Heart left ventricle (tissue), 16 donors: ENCODE results near the gene KLHL1. TPM values are rescaled to one million over a fixed set of nuclear protein-coding genes. Genes with fewer than 3 reads are reported as not detected.

Experiments used
- ATAC-seq, 4 donors: fragments of 200-7000 bp; cut with Tn5 transposase; one replicate each; pipeline ENCODE4 v1.9.1; 2020 to 2022; ENCODE audit warnings: moderate library complexity in 4 of 4, mild to moderate bottlenecking in 3 of 4, moderate number of reproducible peaks in 1 of 4
- DNase-seq, 5 donors: peaks; one replicate each; pipeline ENCODE4 v3.0.0-alpha.2; 2020
- H3K27ac ChIP-seq, 12 donors: fragments of 200-600 bp; sonication (generic) in 4 of 12; one replicate each; pipeline versions ENCODE4 v1.5.0 to v1.8.0; 2016 to 2022; ENCODE audit warnings: mild to moderate bottlenecking in 2 of 12
- H3K27me3 ChIP-seq, 9 donors: fragments of 200-600 bp; sonication (generic) in 2 of 9; one replicate each; pipeline versions ENCODE4 v1.5.1 to v1.8.0; 2016 to 2022; ENCODE audit warnings: mild to moderate bottlenecking in 3 of 9
- H3K36me3 ChIP-seq, 9 donors: fragments of 200-600 bp; sonication (generic) in 2 of 9; one replicate each; pipeline versions ENCODE4 v1.5.0 to v1.8.0; 2018 to 2022; ENCODE audit warnings: mild to moderate bottlenecking in 2 of 9
- H3K4me1 ChIP-seq, 12 donors: fragments of 200-600 bp; sonication (generic) in 4 of 12; one replicate each; pipeline versions ENCODE4 v1.5.0 to v1.8.0; 2016 to 2022; ENCODE audit warnings: mild to moderate bottlenecking in 3 of 12
- H3K4me3 ChIP-seq, 12 donors: fragments of 200-600 bp; sonication (generic) in 4 of 12; one replicate each; pipeline versions ENCODE4 v1.5.0 to v1.8.0; 2017 to 2022; ENCODE audit warnings: mild to moderate bottlenecking in 9 of 12, moderate library complexity in 4 of 12
- H3K9me3 ChIP-seq, 12 donors: fragments of 200-600 bp; sonication (generic) in 4 of 12; one replicate each; pipeline versions ENCODE4 v1.5.0 to v1.8.0; 2016 to 2022; ENCODE audit warnings: mild to moderate bottlenecking in 1 of 12
- POLR2A ChIP-seq, 2 donors: fragments of 450-650 bp; IDR thresholded peaks; one replicate each; pipeline ENCODE4 v1.6.1; 2017; ENCODE audit warnings: antibody characterized with exemption in 2 of 2, mild to moderate bottlenecking in 2 of 2, moderate library complexity in 2 of 2
- WGBS, 4 donors: extraction: QIAGEN DNeasy Blood & Tissue Kit in 2 of 4; methylation state at CpG; one replicate each; pipeline versions ENCODE4 v1.1.5 to v1.1.7; 2013 to 2018; 5-methylcytosine and 5-hydroxymethylcytosine counted together
- intact Hi-C, 10 donors: fragments of 100-400 bp; cut with DNase I; formaldehyde crosslinking; loops; one replicate each; pipeline versions ENCODE4 v1.11.1 to v1.14.2; 2022
- polyA plus RNA-seq, 2 donors: library from polyadenylated mRNA; stranded (reverse); fragments of 200-250 nt; gene quantifications; one replicate each; pipeline ENCODE4 v1.2.3, GENCODE V29; 2013
- total RNA-seq, 9 donors: library from RNA; depleted of rRNA in 2 of 9; stranded (reverse); fragments of >200 nt in 2 of 9; fragmentation: NEBNext Ultra II Directional in 3 of 9; extraction: Animal tissue kit (Norgen Biotek cat#: 25700) in 3 of 9; gene quantifications; one replicate each; pipeline versions ENCODE4 v1.1.0 to v1.2.4, GENCODE V29; 2016 to 2023
- TF ChIP-seq, protein P1 (sequence below), 12 donors: fragments of 200-600 bp; sonication (generic) in 4 of 12; IDR thresholded peaks; one replicate each; pipeline versions ENCODE4 v1.5.0 to v1.8.0; 2018 to 2022; ENCODE audit warnings: antibody characterized with exemption in 12 of 12, mild to moderate bottlenecking in 5 of 12
- donor health status: ischemic (EF 13 %, LVEDD 7.1; RV severe dilation, severe dysfunction).
- donor health status: healthy with polysubstance abuse.
- donor health status: DM: no; HTN: yes; CAD: no.
- donor health status: DM: no; HTN: no; CAD: no.
- donor health status: ischemic (EF 25% LVEDD 6.9; RV normal size, moderate dysfunction).
- donor health status: ischemic (EF 25% LVEDD 5.7; RV mildly dilated, moderate dysfunction).
- donor health status: healthy.
- donor health status: DM: yes; HTN: yes; CAD: no.
- donor health status: ischemic (EF 35%, LVEDD 5.7; RV mildly dilated, moderate dysfunction).
- donor health status: nonischemic (EF 11% LVEDD 7.7; RV severe dilation, severe dysfunction).
- donor health status: DM: yes; HTN: yes; CAD: no.
- donor health status: PGD.
- donor health status: ischemic (EF 29% LVEDD 5.4; RV normal size, mild dysfunction).
- donor health status: nonischemic (EF 23%, LVEDD 6.1; RV moderate dilation, normal function).

KLHL1 gene
- total and polyA plus RNA-seq, 11 donors = not detected

DNA sequence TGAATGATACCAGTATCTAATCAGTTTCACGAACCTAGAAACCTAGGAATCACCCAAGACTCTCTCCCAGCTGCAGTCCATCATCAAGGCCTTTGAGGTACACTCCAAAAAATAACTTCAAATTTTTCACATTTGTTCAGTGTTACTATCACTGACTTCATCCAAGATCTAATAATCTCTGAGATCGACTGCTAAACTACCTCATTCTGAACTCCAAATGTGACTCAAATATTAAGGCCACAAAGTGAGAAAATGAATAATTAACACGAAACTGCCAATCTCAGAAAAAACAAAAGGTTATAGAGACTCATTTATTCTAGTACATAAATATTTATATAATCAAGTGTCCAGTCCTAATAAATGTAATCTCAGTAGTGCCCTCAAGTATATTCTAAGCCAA is 430.9 kb downstream of the KLHL1 start:
- TF ChIP-seq, protein P1, sequence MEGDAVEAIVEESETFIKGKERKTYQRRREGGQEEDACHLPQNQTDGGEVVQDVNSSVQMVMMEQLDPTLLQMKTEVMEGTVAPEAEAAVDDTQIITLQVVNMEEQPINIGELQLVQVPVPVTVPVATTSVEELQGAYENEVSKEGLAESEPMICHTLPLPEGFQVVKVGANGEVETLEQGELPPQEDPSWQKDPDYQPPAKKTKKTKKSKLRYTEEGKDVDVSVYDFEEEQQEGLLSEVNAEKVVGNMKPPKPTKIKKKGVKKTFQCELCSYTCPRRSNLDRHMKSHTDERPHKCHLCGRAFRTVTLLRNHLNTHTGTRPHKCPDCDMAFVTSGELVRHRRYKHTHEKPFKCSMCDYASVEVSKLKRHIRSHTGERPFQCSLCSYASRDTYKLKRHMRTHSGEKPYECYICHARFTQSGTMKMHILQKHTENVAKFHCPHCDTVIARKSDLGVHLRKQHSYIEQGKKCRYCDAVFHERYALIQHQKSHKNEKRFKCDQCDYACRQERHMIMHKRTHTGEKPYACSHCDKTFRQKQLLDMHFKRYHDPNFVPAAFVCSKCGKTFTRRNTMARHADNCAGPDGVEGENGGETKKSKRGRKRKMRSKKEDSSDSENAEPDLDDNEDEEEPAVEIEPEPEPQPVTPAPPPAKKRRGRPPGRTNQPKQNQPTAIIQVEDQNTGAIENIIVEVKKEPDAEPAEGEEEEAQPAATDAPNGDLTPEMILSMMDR (IDR thresholded peaks at IDR 0.05) = no peak
- no peak for TF ChIP-seq POLR2A (IDR thresholded peaks at IDR 0.05)
- intact Hi-C loops = no loop called here
- WGBS, 4 donors = 53 to 67% (median 62%) methylated on average over 3 of the region's 3 CpGs

DNA sequence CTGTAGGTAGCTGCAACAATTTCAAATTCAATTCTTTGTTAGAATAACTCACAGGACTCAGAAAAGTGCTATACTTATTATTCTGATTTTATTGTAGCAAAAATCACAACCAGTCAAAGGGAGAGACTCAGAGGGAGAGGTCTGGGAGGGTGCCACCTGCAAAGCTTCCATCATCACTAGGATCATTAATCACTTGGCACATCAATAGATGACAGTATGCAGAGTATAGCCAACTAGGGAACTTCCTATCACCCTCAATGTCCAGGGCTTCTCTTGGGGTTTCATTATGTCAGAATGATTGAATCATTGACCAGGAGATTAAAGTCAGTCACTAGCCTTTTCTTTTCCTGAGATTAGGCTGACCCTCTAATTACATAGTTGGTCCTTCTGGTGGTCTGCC is 432.0 kb downstream of the KLHL1 start:
- Histone ChIP-seq H3K27ac (no peak overlapping the region), H3K4me1 (no peaks in the 10 kb centered on the region), H3K9me3 (peaks cover 0 to 19% (median 2%) of the 10 kb centered on the region in 12 donors), H3K36me3 (no peaks in the 10 kb centered on the region), H3K4me3 (no peak overlapping the region), H3K27me3 (no peaks in the 10 kb centered on the region)
- ATAC-seq (no peak), DNase-seq (no peak)
- no peak for TF ChIP-seq POLR2A (IDR thresholded peaks at IDR 0.05)
- intact Hi-C loops = no loop called here

More for the DNA sequence above, 430.9 kb downstream of the KLHL1 start:
- Histone ChIP-seq H3K27me3 (no peaks in the 10 kb centered on the region), H3K27ac (no peak overlapping the region), H3K9me3 (peaks cover 0 to 12% (median under 1%) of the 10 kb centered on the region in 12 donors), H3K36me3 (no peaks in the 10 kb centered on the region), H3K4me3 (no peak overlapping the region), H3K4me1 (no peaks in the 10 kb centered on the region)
- ATAC-seq (no peak), DNase-seq (no peak)

DNA sequence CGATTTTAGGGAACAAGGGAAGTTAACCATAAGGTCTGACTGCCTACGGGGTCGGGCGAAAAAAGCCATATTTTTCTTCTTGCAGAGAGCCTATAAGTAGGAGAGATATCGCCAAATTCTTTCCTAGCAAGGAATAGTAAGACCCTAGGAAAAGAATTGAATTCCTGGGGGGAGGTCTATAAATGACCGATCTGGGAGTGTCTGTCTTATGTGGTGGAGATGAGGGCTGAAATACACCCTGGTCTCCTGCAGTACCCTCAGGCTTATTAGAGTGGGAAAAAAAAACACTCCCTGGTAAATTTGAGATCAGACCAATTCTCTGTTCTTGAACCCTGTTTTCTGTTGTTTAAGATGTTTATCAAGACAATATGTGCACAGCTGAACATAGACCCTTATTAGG is 448.1 kb downstream of the KLHL1 start:
- intact Hi-C loops = no loop called here
- no peaks in the 10 kb centered on the region for H3K4me1 ChIP-seq
- H3K27me3 ChIP-seq = no peaks in the 10 kb centered on the region
- ATAC-seq = no peak
- no peak overlapping the region for H3K27ac ChIP-seq
- no peak overlapping the region for H3K4me3 ChIP-seq
- TF ChIP-seq POLR2A (IDR thresholded peaks at IDR 0.05) = no peak
- TF ChIP-seq, protein P1 (IDR thresholded peaks at IDR 0.05) = no peak
- DNase-seq = no peak
- no peaks in the 10 kb centered on the region for H3K36me3 ChIP-seq
- H3K9me3 ChIP-seq = peaks cover 0 to 52% (median 11%) of the 10 kb centered on the region in 12 donors
- 69 to 91% (median 77%) methylated on average over 6 of the region's 6 CpGs for WGBS, 4 donors

DNA sequence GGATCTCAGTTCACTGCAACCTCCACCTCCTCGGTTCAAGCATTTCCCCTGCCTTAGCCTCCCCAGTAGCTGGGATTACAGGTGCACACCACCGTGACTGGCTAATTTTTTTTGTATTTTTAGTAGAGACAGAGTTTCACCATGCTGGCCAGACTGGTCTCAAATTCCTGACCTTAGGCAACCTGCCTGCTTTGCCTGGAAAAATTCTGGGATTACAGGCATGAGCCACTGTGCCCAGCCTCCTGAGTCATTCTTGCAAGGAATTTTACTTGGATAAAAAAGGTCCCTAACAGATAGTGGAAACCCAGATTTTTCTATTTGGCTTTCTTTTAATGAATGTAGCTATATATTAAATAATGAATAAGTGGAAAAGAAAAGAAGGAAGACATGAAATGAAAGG is 450.6 kb downstream of the KLHL1 start:
- H3K4me1 ChIP-seq = no peaks in the 10 kb centered on the region
- WGBS, 4 donors = 64 to 81% (median 77%) methylated on average over 2 of the region's 2 CpGs
- H3K27me3 ChIP-seq = no peaks in the 10 kb centered on the region
- peaks cover 0 to 52% (median 13%) of the 10 kb centered on the region in 12 donors for H3K9me3 ChIP-seq
- TF ChIP-seq, protein P1 (IDR thresholded peaks at IDR 0.05) = no peak
- no peak for TF ChIP-seq POLR2A (IDR thresholded peaks at IDR 0.05)
- DNase-seq = no peak
- no peak overlapping the region for H3K27ac ChIP-seq
- intact Hi-C loops = no loop called here
- ATAC-seq = no peak
- H3K36me3 ChIP-seq = no peaks in the 10 kb centered on the region
- H3K4me3 ChIP-seq = no peak overlapping the region

DNA sequence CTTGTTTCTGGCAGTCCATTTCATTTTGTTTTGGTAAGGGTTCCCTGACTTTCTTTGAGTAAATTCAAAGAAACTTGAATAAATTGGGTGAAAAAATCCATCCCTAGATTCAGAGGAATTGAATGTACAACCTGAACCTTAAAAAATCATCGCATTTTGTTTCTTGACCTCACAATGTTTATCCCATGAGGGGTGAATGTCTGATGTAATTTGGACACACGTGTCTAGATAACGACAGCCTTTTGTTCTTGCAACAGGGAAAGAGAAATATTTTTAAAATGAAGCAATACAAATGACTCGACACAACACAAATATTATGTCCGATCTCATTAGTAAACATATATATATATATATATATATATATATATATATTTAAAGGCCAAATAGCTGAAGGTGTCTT is 453.9 kb downstream of the KLHL1 start:
- H3K27me3 ChIP-seq = no peaks in the 10 kb centered on the region
- H3K36me3 ChIP-seq = no peaks in the 10 kb centered on the region
- peaks cover 0 to 23% (median 4%) of the 10 kb centered on the region in 12 donors for H3K9me3 ChIP-seq
- H3K27ac ChIP-seq = no peak overlapping the region
- no peak overlapping the region for H3K4me3 ChIP-seq
- H3K4me1 ChIP-seq = no peaks in the 10 kb centered on the region
- intact Hi-C loops = no loop called here
- TF ChIP-seq, protein P1 (IDR thresholded peaks at IDR 0.05) = no peak
- no peak for TF ChIP-seq POLR2A (IDR thresholded peaks at IDR 0.05)
- DNase-seq = no peak
- no peak for ATAC-seq
- WGBS, 4 donors = 74 to 82% (median 80%) methylated on average over 5 of the region's 5 CpGs
